SK-N-SH (cell line): ENCODE measurements around the gene MUC7. TPM values are rescaled to one million over a fixed set of nuclear protein-coding genes. Genes with fewer than 3 reads are reported as not detected.

Source experiments
- CTCF ChIA-PET: fragments of 300-600, 350-600 bp; formaldehyde crosslinking; extraction: SDS; loops from one replicate; lab custom pipeline; 2021; lab: Yijun Ruan, JAX
- POLR2A ChIA-PET: fragments of 350-600 bp; sonication (Branson Sonifier 250); formaldehyde crosslinking; extraction: SDS; loops from one replicate; lab custom pipeline; 2020; ENCODE audit warnings: antibody characterized with exemption, inconsistent platforms; lab: Yijun Ruan, JAX
- DNase-seq: peaks from one replicate; pipeline ENCODE4 v3.0.0; 2012
- H2AFZ ChIP-seq: fragments of 200-600 bp; sonication (generic); 2 replicates; pipeline ENCODE4 v1.8.1; 2016; ENCODE audit warnings: antibody characterized with exemption, mild to moderate bottlenecking, low read depth
- H3F3A ChIP-seq: fragments of 200-600 bp; sonication (generic); replicated peaks from 2 replicates; pipeline ENCODE3; 2016; ENCODE audit warnings: antibody characterized with exemption, mild to moderate bottlenecking; ENCODE audit not compliant: insufficient read depth
- H3K27ac ChIP-seq, 2 experiments: fragments of 200-500 bp in 1 of 2; fragments of 200-600 bp in 1 of 2; sonication (Bioruptor generic) in 1 of 2; sonication (generic), shearing (Covaris generic) in 1 of 2; 2 replicates each; pipeline versions ENCODE4 v1.5.1 to v1.6.1; 2014 to 2016; ENCODE audit warnings: low read depth in 2 of 2, inconsistent platforms in 1 of 2, low read length in 1 of 2, mild to moderate bottlenecking in 1 of 2, mixed read lengths in 1 of 2
- H3K27me3 ChIP-seq: fragments of 200-600 bp; sonication (generic), shearing (Covaris generic); 2 replicates; pipeline ENCODE4 v1.6.1; 2016; ENCODE audit warnings: mixed run types; ENCODE audit not compliant: insufficient read depth
- H3K36me3 ChIP-seq, 2 experiments: fragments of 200-500 bp in 1 of 2; fragments of 200-600 bp in 1 of 2; sonication (Bioruptor generic) in 1 of 2; sonication (generic) in 1 of 2; replicated peaks in 1 of 2; 2 replicates each; pipeline versions ENCODE3 to v1.5.1; 2014 to 2016; ENCODE audit warnings: low read length in 1 of 2, mild to moderate bottlenecking in 1 of 2; ENCODE audit not compliant: insufficient read depth in 2 of 2, control insufficient read depth in 1 of 2
- H3K4me1 ChIP-seq, 2 experiments: fragments of 200-500 bp in 1 of 2; fragments of 200-600 bp in 1 of 2; sonication (Bioruptor generic) in 1 of 2; sonication (generic), shearing (Covaris generic) in 1 of 2; 2 replicates each; pipeline versions ENCODE4 v1.5.1 to v1.6.1; 2014 to 2016; ENCODE audit warnings: low read depth in 1 of 2, low read length in 1 of 2, mixed run types in 1 of 2; ENCODE audit not compliant: insufficient read depth in 2 of 2, control insufficient read depth in 1 of 2
- H3K4me2 ChIP-seq: fragments of 200-600 bp; sonication (generic), shearing (Covaris generic); 2 replicates; pipeline ENCODE4 v1.6.1; 2017; ENCODE audit warnings: mixed run types
- H3K4me3 ChIP-seq, 2 experiments: fragments of 200-500 bp in 1 of 2; fragments of 200-600 bp in 1 of 2; sonication (Bioruptor generic) in 1 of 2; sonication (generic), shearing (Covaris generic) in 1 of 2; 2 replicates each; pipeline versions ENCODE4 v1.5.1 to v1.8.1; 2014 to 2016; ENCODE audit warnings: low read depth in 2 of 2, inconsistent platforms in 1 of 2, low read length in 1 of 2, mild to moderate bottlenecking in 1 of 2, mixed read lengths in 1 of 2, moderate library complexity in 1 of 2
- H3K79me2 ChIP-seq: fragments of 200-600 bp; sonication (generic); 2 replicates; pipeline ENCODE4 v1.8.1; 2017; ENCODE audit warnings: mild to moderate bottlenecking; ENCODE audit not compliant: insufficient read depth
- H3K9ac ChIP-seq: fragments of 200-600 bp; sonication (generic); 2 replicates; pipeline ENCODE4 v1.6.1; 2017; ENCODE audit warnings: mixed run types
- H3K9me2 ChIP-seq: fragments of 200-600 bp; sonication (generic); 2 replicates; pipeline ENCODE4 v1.6.1; 2017; ENCODE audit warnings: mixed run types
- H3K9me3 ChIP-seq: fragments of 200-600 bp; sonication (generic); 2 replicates; pipeline ENCODE4 v1.6.1; 2017; ENCODE audit warnings: mixed run types, mild to moderate bottlenecking, moderate library complexity
- H4K20me1 ChIP-seq: fragments of 200-600 bp; sonication (generic); 2 replicates; pipeline ENCODE4 v1.6.1; 2017; ENCODE audit warnings: mild to moderate bottlenecking, mixed run types; ENCODE audit not compliant: insufficient read depth
- ELF1 ChIP-seq: IDR thresholded peaks from 2 replicates; pipeline ENCODE4 v1.4.0; 2012
- EP300 ChIP-seq, 2 experiments: IDR thresholded peaks; 2 replicates each; pipeline versions ENCODE4 v1.4.0 to v1.6.1; 2012; ENCODE audit warnings: borderline replicate concordance in 1 of 2, low read depth in 1 of 2, low read length in 1 of 2
- FOSL2 ChIP-seq: IDR thresholded peaks from 2 replicates; pipeline ENCODE4 v1.4.0; 2012; ENCODE audit warnings: low read depth, mild to moderate bottlenecking, moderate library complexity, borderline replicate concordance
- FOXJ3 ChIP-seq: sonication (generic); formaldehyde crosslinking; IDR thresholded peaks from 2 replicates; pipeline ENCODE4 v1.5.1; 2020; ENCODE audit warnings: mild to moderate bottlenecking, missing genetic modification reagents
- FOXM1 ChIP-seq: IDR thresholded peaks from 2 replicates; pipeline ENCODE4 v1.4.0; 2012; ENCODE audit warnings: low read depth, mild to moderate bottlenecking
- JUND ChIP-seq: IDR thresholded peaks from 2 replicates; pipeline ENCODE4 v1.4.0; 2012
- MAX ChIP-seq: IDR thresholded peaks from 2 replicates; pipeline ENCODE4 v1.4.0; 2012; ENCODE audit warnings: low read depth
- MXI1 ChIP-seq: IDR thresholded peaks from 2 replicates; pipeline ENCODE4 v1.6.1; 2012; ENCODE audit warnings: mild to moderate bottlenecking, low read depth, low read length, improper control_type of control experiment
- NRF1 ChIP-seq: IDR thresholded peaks from 2 replicates; pipeline ENCODE4 v1.6.1; 2012; ENCODE audit warnings: low read depth, mild to moderate bottlenecking, low read length
- RCOR1 ChIP-seq: fragments of 150-350 bp; IDR thresholded peaks from 2 replicates; pipeline ENCODE4 v1.6.1; 2017; ENCODE audit warnings: antibody characterized with exemption, low read length
- RFX5 ChIP-seq: IDR thresholded peaks from 2 replicates; pipeline ENCODE4 v1.6.1; 2012; ENCODE audit warnings: mild to moderate bottlenecking, improper control_type of control experiment, low read length
- RXRA ChIP-seq: IDR thresholded peaks from 2 replicates; pipeline ENCODE4 v1.4.0; 2012; ENCODE audit warnings: low read depth, mild to moderate bottlenecking, borderline replicate concordance
- SMC3 ChIP-seq: IDR thresholded peaks from 2 replicates; pipeline ENCODE4 v1.6.1; 2012; ENCODE audit warnings: low read depth, low read length, improper control_type of control experiment
- TAF1 ChIP-seq: IDR thresholded peaks from 2 replicates; pipeline ENCODE4 v1.6.1; 2012; ENCODE audit warnings: low read depth, mild to moderate bottlenecking, low read length, moderate library complexity, borderline replicate concordance
- YY1 ChIP-seq: IDR thresholded peaks from 2 replicates; pipeline ENCODE4 v1.4.0; 2012; ENCODE audit warnings: low read depth, mild to moderate bottlenecking
- WGBS: methylation state at CpG from one replicate; pipeline ENCODE4 v1.1.6; 2017; ENCODE audit warnings: low lambda C conversion rate; 5-methylcytosine and 5-hydroxymethylcytosine counted together
- polyA plus RNA-seq, 3 experiments: library from polyadenylated mRNA; depleted of rRNA; stranded (reverse); fragments of >200 nt; gene quantifications; 2 replicates each; pipeline ENCODE4 v1.2.3, GENCODE V29; 2012
- TF ChIP-seq, protein P1 (sequence below): IDR thresholded peaks from 2 replicates; pipeline ENCODE4 v1.4.0; 2012; ENCODE audit warnings: low read depth, borderline replicate concordance
- TF ChIP-seq, protein P2 (sequence below): IDR thresholded peaks from 2 replicates; pipeline ENCODE4; 2012

The MUC7 gene
- polyA plus RNA-seq, 1 of the 3 experiments (the other 2 are of a cell fraction), result not detected

- H3F3A ChIP-seq, result no peaks in the 10 kb centered on the region
- no peak overlapping the region for H3K27ac ChIP-seq
- no peak overlapping the region for H2AFZ ChIP-seq
- no peaks in the 10 kb centered on the region for H3K9me3 ChIP-seq
- H3K9ac ChIP-seq, result no peak overlapping the region
- ChIA-PET POLR2A (no interaction called here), CTCF (no interaction called here)
- H3K4me1 ChIP-seq, result no peaks in the 10 kb centered on the region
- H3K36me3 ChIP-seq, result no peaks in the 10 kb centered on the region
- no peaks in the 10 kb centered on the region for H3K27me3 ChIP-seq
- TF ChIP-seq MXI1 (no peak), MAX (no peak), RFX5 (no peak)
- TF ChIP-seq, protein P1, sequence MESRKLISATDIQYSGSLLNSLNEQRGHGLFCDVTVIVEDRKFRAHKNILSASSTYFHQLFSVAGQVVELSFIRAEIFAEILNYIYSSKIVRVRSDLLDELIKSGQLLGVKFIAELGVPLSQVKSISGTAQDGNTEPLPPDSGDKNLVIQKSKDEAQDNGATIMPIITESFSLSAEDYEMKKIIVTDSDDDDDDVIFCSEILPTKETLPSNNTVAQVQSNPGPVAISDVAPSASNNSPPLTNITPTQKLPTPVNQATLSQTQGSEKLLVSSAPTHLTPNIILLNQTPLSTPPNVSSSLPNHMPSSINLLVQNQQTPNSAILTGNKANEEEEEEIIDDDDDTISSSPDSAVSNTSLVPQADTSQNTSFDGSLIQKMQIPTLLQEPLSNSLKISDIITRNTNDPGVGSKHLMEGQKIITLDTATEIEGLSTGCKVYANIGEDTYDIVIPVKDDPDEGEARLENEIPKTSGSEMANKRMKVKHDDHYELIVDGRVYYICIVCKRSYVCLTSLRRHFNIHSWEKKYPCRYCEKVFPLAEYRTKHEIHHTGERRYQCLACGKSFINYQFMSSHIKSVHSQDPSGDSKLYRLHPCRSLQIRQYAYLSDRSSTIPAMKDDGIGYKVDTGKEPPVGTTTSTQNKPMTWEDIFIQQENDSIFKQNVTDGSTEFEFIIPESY, result no peak
- H3K9me2 ChIP-seq, result no peaks in the 10 kb centered on the region
- H4K20me1 ChIP-seq, result no peaks in the 10 kb centered on the region
- DNase-seq, result no peak
- no peaks in the 10 kb centered on the region for H3K79me2 ChIP-seq
- no peak overlapping the region for H3K4me3 ChIP-seq
- WGBS, result 17% methylated on average over 4 of the region's 4 CpGs
- H3K4me2 ChIP-seq, result no peak overlapping the region
These were observed 1.7 kb downstream of the MUC7 start for GRCh38 chr4:70473679-70474078.

GRCh38 chr4:70488748-70489147 lies 16.8 kb downstream of the MUC7 start:
- CTCF ChIA-PET, result interaction anchor here (1.3 kb wide), 1 partner anchor 71 kb away, joined by 7 read pairs; no protein-coding TSS in a partner anchor
- no peak overlapping the region for H3K4me2 ChIP-seq

More at GRCh38 chr4:70488748-70489147, 16.8 kb downstream of the MUC7 start:
- DNase-seq, result no peak
- no peaks in the 10 kb centered on the region for H3K36me3 ChIP-seq
- no peak overlapping the region for H3K9ac ChIP-seq
- no peak overlapping the region for H2AFZ ChIP-seq
- H3K27ac ChIP-seq, result no peak overlapping the region
- no peaks in the 10 kb centered on the region for H3K4me1 ChIP-seq
- no peaks in the 10 kb centered on the region for H3F3A ChIP-seq
- no peak overlapping the region for H3K4me3 ChIP-seq
- no peaks in the 10 kb centered on the region for H4K20me1 ChIP-seq
- WGBS, result 14% methylated on average over 3 of the region's 3 CpGs
- no peak for TF ChIP-seq JUND
- no peak for TF ChIP-seq RCOR1
- TF ChIP-seq, protein P2, sequence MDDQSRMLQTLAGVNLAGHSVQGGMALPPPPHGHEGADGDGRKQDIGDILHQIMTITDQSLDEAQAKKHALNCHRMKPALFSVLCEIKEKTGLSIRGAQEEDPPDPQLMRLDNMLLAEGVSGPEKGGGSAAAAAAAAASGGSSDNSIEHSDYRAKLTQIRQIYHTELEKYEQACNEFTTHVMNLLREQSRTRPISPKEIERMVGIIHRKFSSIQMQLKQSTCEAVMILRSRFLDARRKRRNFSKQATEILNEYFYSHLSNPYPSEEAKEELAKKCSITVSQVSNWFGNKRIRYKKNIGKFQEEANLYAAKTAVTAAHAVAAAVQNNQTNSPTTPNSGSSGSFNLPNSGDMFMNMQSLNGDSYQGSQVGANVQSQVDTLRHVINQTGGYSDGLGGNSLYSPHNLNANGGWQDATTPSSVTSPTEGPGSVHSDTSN, result no peak
- TF ChIP-seq FOXM1, result no peak
- TF ChIP-seq EP300 (IDR thresholded peaks at IDR 0.05; ENCODE audit: borderline replicate concordance in 1 of 2, low read depth in 1 of 2, low read length in 1 of 2), result no peak
- no peak for TF ChIP-seq ELF1
- TF ChIP-seq RXRA, result no peak
- no peak for TF ChIP-seq FOXJ3
- TF ChIP-seq YY1, result no peak
- TF ChIP-seq NRF1, result no peak
- no peak for TF ChIP-seq RFX5
- TF ChIP-seq FOSL2, result no peak
- no peak for TF ChIP-seq SMC3
- no peak for TF ChIP-seq TAF1
- POLR2A ChIA-PET, result no interaction called here
- H3K9me3 ChIP-seq, result no peaks in the 10 kb centered on the region
- H3K27me3 ChIP-seq, result no peaks in the 10 kb centered on the region; the same call in 1 of the 2 replicates
- no peaks in the 10 kb centered on the region for H3K9me2 ChIP-seq
- H3K79me2 ChIP-seq, result no peaks in the 10 kb centered on the region
